Esophagus muscularis mucosa (tissue), 3 donors: ENCODE results near the gene ZNF423.

ENCODE experiments used
- EP300 ChIP-seq: sonication (generic); formaldehyde crosslinking; IDR thresholded peaks from one replicate; pipeline ENCODE4 v1.6.1; 2017; ENCODE audit warnings: antibody characterized with exemption
- TF ChIP-seq, protein P1 (sequence below), 3 experiments: fragments of 200-600 bp in 2 of 3; fragments of 450-650 bp in 1 of 3; sonication (generic) in 2 of 3; IDR thresholded peaks; one replicate each; pipeline ENCODE4 v1.5.1; 2017 to 2019; ENCODE audit warnings: antibody characterized with exemption in 3 of 3, mild to moderate bottlenecking in 2 of 3, moderate library complexity in 1 of 3

DNA sequence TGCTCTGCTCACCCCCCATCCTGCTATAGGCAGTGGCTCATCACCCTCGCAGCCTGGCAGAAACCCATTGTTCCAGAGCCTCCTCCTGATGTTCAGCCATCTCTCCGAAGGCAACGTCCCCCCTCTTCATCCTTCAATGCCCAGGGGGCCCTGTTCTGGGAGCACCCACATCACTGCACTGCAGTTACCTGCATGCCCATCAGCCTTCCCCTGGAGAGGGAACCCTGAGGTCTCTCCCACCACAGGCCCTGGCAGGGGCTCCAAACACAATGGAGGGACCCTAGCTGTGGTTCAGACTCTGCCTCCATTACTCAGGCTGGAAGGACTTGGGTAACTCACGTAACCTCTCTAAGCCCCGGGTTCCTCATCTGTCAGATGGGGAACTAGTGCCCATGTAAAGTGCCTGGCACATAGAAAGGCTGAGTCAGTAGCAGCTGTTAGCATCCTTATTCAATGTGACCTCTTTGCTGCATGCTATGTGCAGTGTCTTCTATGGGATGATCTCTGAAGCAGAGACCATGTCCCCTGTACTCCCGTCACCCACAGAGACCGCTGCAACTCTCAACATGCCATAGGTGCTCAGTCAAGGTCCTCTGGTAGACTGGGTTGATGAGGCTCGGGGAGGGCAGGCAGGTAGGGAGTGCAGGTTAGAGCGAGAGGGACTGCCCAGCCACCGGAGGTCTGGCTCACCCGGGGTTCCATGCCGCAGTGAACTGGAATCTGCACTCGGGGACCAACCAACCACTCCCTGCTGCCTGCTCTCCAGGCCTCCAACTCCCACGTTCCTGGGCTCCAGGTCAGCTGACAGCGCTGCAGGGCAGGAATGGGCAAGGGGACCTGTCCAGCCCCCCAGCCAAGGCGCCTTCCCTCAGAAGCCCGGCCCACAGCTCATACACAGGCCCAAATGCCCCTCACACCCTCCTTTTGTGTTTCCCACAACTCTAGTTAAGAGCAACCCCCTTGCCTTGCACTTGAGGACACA is 233.2 kb downstream of the ZNF423 start:
- TF ChIP-seq, protein P1, sequence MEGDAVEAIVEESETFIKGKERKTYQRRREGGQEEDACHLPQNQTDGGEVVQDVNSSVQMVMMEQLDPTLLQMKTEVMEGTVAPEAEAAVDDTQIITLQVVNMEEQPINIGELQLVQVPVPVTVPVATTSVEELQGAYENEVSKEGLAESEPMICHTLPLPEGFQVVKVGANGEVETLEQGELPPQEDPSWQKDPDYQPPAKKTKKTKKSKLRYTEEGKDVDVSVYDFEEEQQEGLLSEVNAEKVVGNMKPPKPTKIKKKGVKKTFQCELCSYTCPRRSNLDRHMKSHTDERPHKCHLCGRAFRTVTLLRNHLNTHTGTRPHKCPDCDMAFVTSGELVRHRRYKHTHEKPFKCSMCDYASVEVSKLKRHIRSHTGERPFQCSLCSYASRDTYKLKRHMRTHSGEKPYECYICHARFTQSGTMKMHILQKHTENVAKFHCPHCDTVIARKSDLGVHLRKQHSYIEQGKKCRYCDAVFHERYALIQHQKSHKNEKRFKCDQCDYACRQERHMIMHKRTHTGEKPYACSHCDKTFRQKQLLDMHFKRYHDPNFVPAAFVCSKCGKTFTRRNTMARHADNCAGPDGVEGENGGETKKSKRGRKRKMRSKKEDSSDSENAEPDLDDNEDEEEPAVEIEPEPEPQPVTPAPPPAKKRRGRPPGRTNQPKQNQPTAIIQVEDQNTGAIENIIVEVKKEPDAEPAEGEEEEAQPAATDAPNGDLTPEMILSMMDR (IDR thresholded peaks at IDR 0.05): no peak
- TF ChIP-seq EP300: no peak
